Suprapubic skin (tissue), 4 donors: ENCODE results near the gene GRIA1. TPM values are rescaled to one million over a fixed set of nuclear protein-coding genes. Genes with fewer than 3 reads are reported as not detected.

Source experiments
- DNase-seq, 2 donors: peaks; one replicate each; pipeline ENCODE4 v3.0.0-alpha.2; 2019; ENCODE audit warnings: low spot score in 2 of 2
- H3K27ac ChIP-seq: fragments of 200-600 bp; sonication (generic); one replicate; pipeline ENCODE4 v1.5.1; 2019
- H3K27me3 ChIP-seq: fragments of 200-600 bp; sonication (generic); one replicate; pipeline ENCODE4 v1.5.1; 2019
- H3K36me3 ChIP-seq: fragments of 200-600 bp; sonication (generic); one replicate; pipeline ENCODE4 v1.5.1; 2019
- H3K4me1 ChIP-seq: fragments of 200-600 bp; sonication (generic); one replicate; pipeline ENCODE4 v1.5.1; 2019
- H3K4me3 ChIP-seq: fragments of 200-600 bp; sonication (generic); one replicate; pipeline ENCODE4 v1.5.1; 2019; ENCODE audit warnings: mild to moderate bottlenecking
- H3K9me3 ChIP-seq: fragments of 200-600 bp; sonication (generic); one replicate; pipeline ENCODE4 v1.5.1; 2019
- CTCF ChIP-seq, 2 donors: fragments of 200-600 bp in 1 of 2; fragments of 450-650 bp in 1 of 2; sonication (generic) in 1 of 2; IDR thresholded peaks; one replicate each; pipeline ENCODE4 v1.5.1; 2016 to 2019; ENCODE audit warnings: antibody characterized with exemption in 2 of 2, mild to moderate bottlenecking in 1 of 2, moderate library complexity in 1 of 2
- EP300 ChIP-seq: sonication (generic); formaldehyde crosslinking; IDR thresholded peaks from one replicate; pipeline ENCODE4 v1.6.1; 2017; ENCODE audit warnings: antibody characterized with exemption
- POLR2A ChIP-seq, 2 donors: fragments of 450-650 bp; IDR thresholded peaks; one replicate each; pipeline ENCODE4 v1.6.1; 2017; ENCODE audit warnings: antibody characterized with exemption in 2 of 2, mild to moderate bottlenecking in 2 of 2, moderate library complexity in 2 of 2
- POLR2AphosphoS5 ChIP-seq, 3 donors: sonication (generic); formaldehyde crosslinking; IDR thresholded peaks; one replicate each; pipeline ENCODE4 v1.6.1; 2017; ENCODE audit warnings: antibody characterized with exemption in 3 of 3
- WGBS: methylation state at CpG from one replicate; pipeline ENCODE4 v1.1.5; 2018; 5-methylcytosine and 5-hydroxymethylcytosine counted together
- total RNA-seq, 4 donors: library from RNA; depleted of rRNA; stranded (reverse); fragments of >200 nt; gene quantifications; one replicate each; pipeline ENCODE4 v1.1.0, GENCODE V29; 2016

GRIA1 gene
- total RNA-seq, 4 donors from 2014 or later = 0.21 to 0.62 (median 0.38) TPM; not detected in 1

- Histone ChIP-seq H3K9me3 (no peaks in the 10 kb centered on the region), H3K27ac (no peak overlapping the region), H3K4me3 (no peak overlapping the region), H3K36me3 (no peaks in the 10 kb centered on the region), H3K4me1 (no peaks in the 10 kb centered on the region), H3K27me3 (peaks cover 5% of the 10 kb centered on the region)
- no peak for DNase-seq
- TF ChIP-seq POLR2AphosphoS5 (IDR thresholded peaks at IDR 0.05) = no peak
- TF ChIP-seq POLR2A (IDR thresholded peaks at IDR 0.05) = no peak
- TF ChIP-seq CTCF (IDR thresholded peaks at IDR 0.05) = peak; percentile 8 to 53
- WGBS = 64% methylated on average over 1 of the region's 1 CpG
These were observed 6.4 kb downstream of the GRIA1 start for GRCh38 chr5:153496835-153497234.

GRCh38 chr5:153498516-153498915 lies 8.0 kb downstream of the GRIA1 start:
- DNase-seq = no peak
- Histone ChIP-seq H3K4me1 (no peaks in the 10 kb centered on the region), H3K27me3 (no peaks in the 10 kb centered on the region), H3K4me3 (no peak overlapping the region), H3K27ac (no peak overlapping the region), H3K36me3 (no peaks in the 10 kb centered on the region), H3K9me3 (no peaks in the 10 kb centered on the region)
- no peak for TF ChIP-seq POLR2A (IDR thresholded peaks at IDR 0.05)
- TF ChIP-seq CTCF (IDR thresholded peaks at IDR 0.05) = no peak
- no peak for TF ChIP-seq POLR2AphosphoS5 (IDR thresholded peaks at IDR 0.05)
- TF ChIP-seq EP300 = no peak

- Histone ChIP-seq H3K27me3 (no peaks in the 10 kb centered on the region), H3K9me3 (no peaks in the 10 kb centered on the region), H3K36me3 (no peaks in the 10 kb centered on the region), H3K4me1 (no peaks in the 10 kb centered on the region), H3K4me3 (no peak overlapping the region), H3K27ac (no peak overlapping the region)
- no peak for DNase-seq
- WGBS = 69% methylated on average over 2 of the region's 2 CpGs
- no peak for TF ChIP-seq POLR2A (IDR thresholded peaks at IDR 0.05)
- no peak for TF ChIP-seq CTCF (IDR thresholded peaks at IDR 0.05)
- no peak for TF ChIP-seq POLR2AphosphoS5 (IDR thresholded peaks at IDR 0.05)
These were observed 9.7 kb downstream of the GRIA1 start for GRCh38 chr5:153500178-153500577.

GRCh38 chr5:153504726-153505125 lies 14.3 kb downstream of the GRIA1 start:
- no peak for TF ChIP-seq POLR2AphosphoS5 (IDR thresholded peaks at IDR 0.05)
- no peak for TF ChIP-seq EP300
- TF ChIP-seq POLR2A (IDR thresholded peaks at IDR 0.05) = no peak
- no peak for TF ChIP-seq CTCF (IDR thresholded peaks at IDR 0.05)
- H3K4me1 ChIP-seq = no peaks in the 10 kb centered on the region
- H3K36me3 ChIP-seq = no peaks in the 10 kb centered on the region
- H3K9me3 ChIP-seq = no peaks in the 10 kb centered on the region
- no peak for DNase-seq
- H3K4me3 ChIP-seq = no peak overlapping the region
- H3K27me3 ChIP-seq = no peaks in the 10 kb centered on the region
- no peak overlapping the region for H3K27ac ChIP-seq
- 78% methylated on average over 3 of the region's 3 CpGs for WGBS

- 95% methylated on average over 1 of the region's 1 CpG for WGBS
- Histone ChIP-seq H3K4me1 (no peaks in the 10 kb centered on the region), H3K27me3 (no peaks in the 10 kb centered on the region), H3K4me3 (no peak overlapping the region), H3K9me3 (no peaks in the 10 kb centered on the region), H3K36me3 (no peaks in the 10 kb centered on the region), H3K27ac (no peak overlapping the region)
- TF ChIP-seq EP300 = no peak
- TF ChIP-seq POLR2A (IDR thresholded peaks at IDR 0.05) = no peak
- TF ChIP-seq CTCF (IDR thresholded peaks at IDR 0.05) = no peak
- TF ChIP-seq POLR2AphosphoS5 (IDR thresholded peaks at IDR 0.05) = no peak
- DNase-seq = no peak
These were observed 18.2 kb downstream of the GRIA1 start for GRCh38 chr5:153508700-153509099.
